Right atrium auricular region (tissue), 2 donors: ENCODE results near the gene IRF2. TPM values are rescaled to one million over a fixed set of nuclear protein-coding genes. Genes with fewer than 3 reads are reported as not detected.

Experiments used
- DNase-seq: peaks from one replicate; pipeline ENCODE4 v3.0.0-alpha.2; 2019; ENCODE audit warnings: low spot score
- H3K27ac ChIP-seq, 2 donors: fragments of 200-600 bp; sonication (generic); 1 replicate in 1 of 2; 2 replicates in 1 of 2; pipeline ENCODE4 v1.5.1; 2016 to 2019
- H3K27me3 ChIP-seq, 2 donors: fragments of 200-600 bp; sonication (generic); one replicate each; pipeline versions ENCODE4 v1.5.1 to v1.6.0; 2017 to 2019
- H3K36me3 ChIP-seq: fragments of 200-600 bp; sonication (generic); one replicate; pipeline ENCODE4 v1.5.1; 2016
- H3K4me1 ChIP-seq, 2 donors: fragments of 200-600 bp; sonication (generic); one replicate each; pipeline versions ENCODE4 v1.5.1 to v1.6.0; 2017 to 2019
- H3K4me3 ChIP-seq, 2 donors: fragments of 200-600 bp; sonication (generic); 1 replicate in 1 of 2; 2 replicates in 1 of 2; pipeline ENCODE4 v1.5.1; 2017 to 2019; ENCODE audit warnings: mild to moderate bottlenecking in 1 of 2, moderate library complexity in 1 of 2
- H3K9me3 ChIP-seq, 2 donors: fragments of 200-600 bp; sonication (generic); one replicate each; pipeline ENCODE4 v1.5.1; 2019
- total RNA-seq, 2 donors: library from RNA; depleted of rRNA; stranded (reverse); fragments of >200 nt; gene quantifications; one replicate each; pipeline ENCODE4 v1.1.0, GENCODE V29; 2016
- TF ChIP-seq, protein P1 (sequence below), 2 donors: fragments of 200-600 bp; sonication (generic); IDR thresholded peaks; one replicate each; pipeline ENCODE4 v1.5.1; 2019; ENCODE audit warnings: antibody characterized with exemption in 2 of 2

Gene IRF2
- total RNA-seq, 2 donors from 2014 or later, result 17.7 to 24.5 TPM

DNA sequence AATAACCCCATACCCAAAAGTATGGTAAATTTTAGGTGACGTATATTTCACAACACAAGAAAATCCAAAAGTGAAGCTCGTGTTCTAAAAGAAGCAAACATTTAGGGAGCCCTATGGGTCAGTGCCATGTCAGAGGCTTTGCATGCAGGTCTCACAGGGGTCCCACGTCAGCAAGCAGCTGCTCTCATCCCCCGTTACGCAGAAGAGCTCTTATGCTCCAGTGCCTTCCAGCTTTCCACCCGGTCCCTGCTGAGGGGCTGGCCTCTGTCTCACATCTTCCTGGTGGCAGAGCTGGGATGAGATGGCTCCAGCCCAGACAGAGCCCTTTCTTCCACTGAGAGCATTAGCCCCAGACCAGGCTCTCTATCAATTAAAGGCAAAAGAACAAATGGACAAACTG is 82.0 kb downstream of the IRF2 start:
- no peak overlapping the region for H3K4me3 ChIP-seq
- H3K27ac ChIP-seq, result peak overlapping the region; percentile 39 to 50
- DNase-seq, result no peak
- H3K4me1 ChIP-seq, result peaks cover 0 to 45% of the 10 kb centered on the region in 2 donors
- TF ChIP-seq, protein P1, sequence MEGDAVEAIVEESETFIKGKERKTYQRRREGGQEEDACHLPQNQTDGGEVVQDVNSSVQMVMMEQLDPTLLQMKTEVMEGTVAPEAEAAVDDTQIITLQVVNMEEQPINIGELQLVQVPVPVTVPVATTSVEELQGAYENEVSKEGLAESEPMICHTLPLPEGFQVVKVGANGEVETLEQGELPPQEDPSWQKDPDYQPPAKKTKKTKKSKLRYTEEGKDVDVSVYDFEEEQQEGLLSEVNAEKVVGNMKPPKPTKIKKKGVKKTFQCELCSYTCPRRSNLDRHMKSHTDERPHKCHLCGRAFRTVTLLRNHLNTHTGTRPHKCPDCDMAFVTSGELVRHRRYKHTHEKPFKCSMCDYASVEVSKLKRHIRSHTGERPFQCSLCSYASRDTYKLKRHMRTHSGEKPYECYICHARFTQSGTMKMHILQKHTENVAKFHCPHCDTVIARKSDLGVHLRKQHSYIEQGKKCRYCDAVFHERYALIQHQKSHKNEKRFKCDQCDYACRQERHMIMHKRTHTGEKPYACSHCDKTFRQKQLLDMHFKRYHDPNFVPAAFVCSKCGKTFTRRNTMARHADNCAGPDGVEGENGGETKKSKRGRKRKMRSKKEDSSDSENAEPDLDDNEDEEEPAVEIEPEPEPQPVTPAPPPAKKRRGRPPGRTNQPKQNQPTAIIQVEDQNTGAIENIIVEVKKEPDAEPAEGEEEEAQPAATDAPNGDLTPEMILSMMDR (IDR thresholded peaks at IDR 0.05), result no peak
- no peaks in the 10 kb centered on the region for H3K27me3 ChIP-seq
- H3K36me3 ChIP-seq, result peaks cover 55% of the 10 kb centered on the region
- no peaks in the 10 kb centered on the region for H3K9me3 ChIP-seq

DNA sequence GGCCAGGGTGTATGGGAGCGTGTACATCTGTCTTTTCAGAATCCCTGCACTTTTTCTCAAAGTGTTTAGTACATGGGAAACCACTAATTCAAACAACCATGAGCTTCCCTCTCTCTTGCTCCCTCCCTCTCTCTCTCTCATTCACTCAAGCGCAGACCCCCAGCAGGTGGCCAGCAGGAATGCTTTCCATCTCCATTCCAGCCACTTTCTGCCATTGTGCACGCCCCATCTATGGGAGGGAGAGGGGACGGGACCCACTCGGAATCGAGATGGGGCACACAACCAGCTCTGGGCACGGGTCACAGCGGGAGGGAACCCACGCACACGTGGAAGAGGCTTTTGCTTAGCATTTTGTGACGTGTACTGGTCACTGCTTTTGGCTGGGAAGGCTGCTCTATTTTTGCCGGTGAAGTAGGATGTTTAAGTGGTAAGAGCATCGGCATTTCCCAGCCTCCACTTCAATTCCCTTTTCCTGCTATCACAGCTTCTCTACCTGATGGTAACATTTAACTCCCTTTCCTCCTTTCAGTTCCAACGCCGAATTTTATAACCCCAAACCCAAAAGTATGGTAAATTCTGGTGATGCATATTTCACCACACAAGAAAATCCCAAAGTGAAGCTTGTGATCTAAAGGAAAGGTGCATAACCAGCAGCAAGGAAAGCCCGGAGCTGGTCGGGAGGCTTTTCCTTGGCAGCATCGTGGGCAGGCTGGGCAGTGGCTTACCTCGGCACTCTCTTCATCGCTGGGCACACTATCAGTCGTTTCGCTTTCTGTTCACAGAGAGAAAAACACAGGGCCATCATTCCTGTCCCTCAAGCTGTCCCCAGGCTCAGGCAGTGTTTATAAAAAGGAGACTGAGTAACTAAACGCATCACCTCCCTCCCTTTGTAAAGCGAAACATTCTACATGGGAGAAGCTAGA is 84.1 kb downstream of the IRF2 start:
- Histone ChIP-seq H3K27me3 (no peaks in the 10 kb centered on the region), H3K4me1 (peaks cover 0 to 51% of the 10 kb centered on the region in 2 donors), H3K36me3 (peaks cover 46% of the 10 kb centered on the region), H3K27ac (peak overlapping the region; percentile 57 to 68), H3K9me3 (no peaks in the 10 kb centered on the region), H3K4me3 (no peak overlapping the region)
- TF ChIP-seq, protein P1 (IDR thresholded peaks at IDR 0.05), result no peak
- no peak for DNase-seq

DNA sequence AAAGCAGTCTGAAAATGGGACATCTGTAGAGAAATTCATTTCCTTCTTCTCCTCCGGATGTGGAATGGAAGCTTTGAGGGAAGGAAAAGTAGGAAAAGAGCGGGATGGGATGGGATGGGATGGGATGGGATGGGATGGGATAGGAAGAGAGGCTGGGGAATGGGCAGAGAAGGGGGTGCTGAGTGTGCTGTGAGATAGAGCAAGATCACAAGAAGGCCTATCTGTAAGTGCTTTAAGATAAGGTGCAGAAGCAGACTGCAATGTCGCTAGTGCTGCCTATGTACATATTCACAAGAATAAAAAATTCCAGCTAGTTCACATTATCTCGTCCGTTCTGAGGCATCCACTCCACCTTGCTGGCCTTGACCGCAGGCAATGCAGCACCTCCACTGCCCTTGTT is 86.2 kb downstream of the IRF2 start:
- no peak for DNase-seq
- Histone ChIP-seq H3K4me1 (peaks cover 0 to 73% of the 10 kb centered on the region in 2 donors), H3K27ac (peak overlapping the region; percentile 81 to 86), H3K9me3 (no peaks in the 10 kb centered on the region), H3K36me3 (peaks cover 35% of the 10 kb centered on the region), H3K4me3 (no peak overlapping the region), H3K27me3 (no peaks in the 10 kb centered on the region)
- TF ChIP-seq, protein P1 (IDR thresholded peaks at IDR 0.05), result no peak

DNA sequence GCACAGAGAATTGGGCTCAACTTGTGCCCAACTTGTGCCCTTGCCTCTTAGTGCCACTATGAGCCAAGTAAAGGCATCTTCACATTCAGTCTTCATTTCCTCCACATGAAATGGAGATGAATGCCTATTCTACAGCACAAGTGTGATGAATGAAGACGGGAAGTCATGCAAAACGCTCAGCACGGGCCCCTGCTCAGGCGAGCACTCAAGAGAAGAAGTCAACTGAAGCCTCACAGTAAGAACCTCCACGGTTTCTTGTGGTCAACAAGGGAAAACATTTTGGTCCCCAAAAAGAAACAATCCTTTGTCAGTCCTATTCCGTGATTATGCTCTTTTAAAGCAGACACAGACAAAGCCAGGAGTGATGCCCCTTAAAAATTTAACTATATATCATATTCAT is 87.0 kb downstream of the IRF2 start:
- H3K4me1 ChIP-seq, result peaks cover 0 to 80% of the 10 kb centered on the region in 2 donors
- TF ChIP-seq, protein P1 (IDR thresholded peaks at IDR 0.05), result no peak
- peaks cover 35% of the 10 kb centered on the region for H3K36me3 ChIP-seq
- peak overlapping the region; percentile 81 to 86 for H3K27ac ChIP-seq
- H3K9me3 ChIP-seq, result no peaks in the 10 kb centered on the region
- H3K4me3 ChIP-seq, result no peak overlapping the region
- DNase-seq, result no peak
- no peaks in the 10 kb centered on the region for H3K27me3 ChIP-seq

DNA sequence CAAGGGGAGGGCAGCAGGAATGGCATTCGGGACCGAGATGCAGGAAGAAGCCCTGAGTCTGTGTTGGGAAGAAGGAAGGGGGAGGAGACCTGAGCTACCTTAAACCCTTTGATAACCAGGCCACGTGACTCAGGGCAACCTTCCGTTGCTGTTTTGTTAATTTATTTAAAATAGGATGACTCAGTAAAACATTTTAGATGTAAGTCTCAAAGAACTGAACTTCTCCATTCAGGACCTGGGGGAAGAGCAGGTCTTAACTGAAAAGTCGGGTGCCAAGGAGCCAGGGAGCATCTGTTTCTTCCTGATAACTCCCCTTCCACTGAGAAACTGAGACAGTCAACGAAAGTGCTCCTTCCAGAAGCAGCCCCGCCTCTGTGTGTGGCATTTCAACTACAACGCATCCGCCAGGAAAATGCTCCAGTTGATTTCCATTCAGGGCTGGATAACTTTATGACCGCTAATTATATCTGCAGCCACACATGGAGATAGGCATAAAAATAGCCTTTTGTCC is 88.0 kb downstream of the IRF2 start:
- Histone ChIP-seq H3K27ac (peak overlapping the region; percentile 81 to 86), H3K9me3 (no peaks in the 10 kb centered on the region), H3K4me1 (peaks cover 0 to 88% of the 10 kb centered on the region in 2 donors), H3K27me3 (no peaks in the 10 kb centered on the region), H3K4me3 (no peak overlapping the region), H3K36me3 (peaks cover 29% of the 10 kb centered on the region)
- TF ChIP-seq, protein P1 (IDR thresholded peaks at IDR 0.05), result no peak
- DNase-seq, result no peak
